Measurements from ENCODE around the gene USP16. TPM values are rescaled to one million over a fixed set of nuclear protein-coding genes. Genes with fewer than 3 reads are reported as not detected.
A peak's percentile ranks its signal among the peaks of the same experiment; 100 is the strongest.

Gene USP16
- total RNA-seq, 2 donors from 2014 or later, result 27.1 to 35.6 TPM

- H3K4me1 ChIP-seq (replicated peaks), result peaks cover 9% of the 10 kb centered on the region
- WGBS, result 86% methylated on average over 6 of the region's 6 CpGs
- no peaks in the 10 kb centered on the region for H3K9me3 ChIP-seq
- no peaks in the 10 kb centered on the region for H3K36me3 ChIP-seq
- intact Hi-C loops (cut with DNase I), result no loop called here
- DNase-seq (ENCODE audit: low spot score), result no peak
- H3K27ac ChIP-seq, result no peak overlapping the region
- no peak for TF ChIP-seq POLR2AphosphoS5 (IDR thresholded peaks at IDR 0.05)
- TF ChIP-seq POLR2A (IDR thresholded peaks at IDR 0.05), result no peak
- no peak for TF ChIP-seq CTCF (IDR thresholded peaks at IDR 0.05)
- H3K4me3 ChIP-seq, result peak overlapping the region in 1 of 2 donors; percentile 79
- no peaks in the 10 kb centered on the region for H3K27me3 ChIP-seq (replicated peaks; ENCODE audit: insufficient read depth)
Measured at GRCh38 chr21:29017639-29018237, 6.7 kb upstream of the USP16 start.

GRCh38 chr21:29018540-29018939, 5.9 kb upstream of the USP16 start:
- Histone ChIP-seq H3K4me1 (replicated peaks) (peaks cover 9% of the 10 kb centered on the region), H3K27ac (peak overlapping the region; percentile 65 to 72), H3K9me3 (no peaks in the 10 kb centered on the region), H3K27me3 (replicated peaks; ENCODE audit: insufficient read depth) (no peaks in the 10 kb centered on the region), H3K4me3 (peak overlapping the region; percentile 68 to 79), H3K36me3 (no peaks in the 10 kb centered on the region)
- 15% methylated on average over 12 of the region's 12 CpGs for WGBS
- TF ChIP-seq POLR2A (IDR thresholded peaks at IDR 0.05) (no peak), CTCF (IDR thresholded peaks at IDR 0.05) (no peak), POLR2AphosphoS5 (IDR thresholded peaks at IDR 0.05) (no peak)
- DNase-seq (ENCODE audit: low spot score), result no peak
- intact Hi-C loops (cut with DNase I), result no loop called here

GRCh38 chr21:29022166-29022565, 2.3 kb upstream of the USP16 start:
- 82% methylated on average over 4 of the region's 4 CpGs for WGBS
- intact Hi-C loops (cut with DNase I), result no loop called here
- Histone ChIP-seq H3K4me3 (no peak overlapping the region), H3K9me3 (no peaks in the 10 kb centered on the region), H3K4me1 (replicated peaks) (peaks cover 13% of the 10 kb centered on the region), H3K36me3 (no peaks in the 10 kb centered on the region), H3K27ac (no peak overlapping the region), H3K27me3 (replicated peaks; ENCODE audit: insufficient read depth) (no peaks in the 10 kb centered on the region)
- DNase-seq (ENCODE audit: low spot score), result no peak
- TF ChIP-seq POLR2AphosphoS5 (IDR thresholded peaks at IDR 0.05) (no peak), CTCF (IDR thresholded peaks at IDR 0.05) (no peak)

GRCh38 chr21:29025328-29025713, 853 bp downstream of the USP16 start:
- H3K27me3 ChIP-seq (replicated peaks; ENCODE audit: insufficient read depth), result no peaks in the 10 kb centered on the region
- peak overlapping the region; percentile 96 to 97 for H3K27ac ChIP-seq
- peaks cover 4% of the 10 kb centered on the region for H3K4me1 ChIP-seq (replicated peaks)
- no peak for DNase-seq (ENCODE audit: low spot score)
- H3K9me3 ChIP-seq, result no peaks in the 10 kb centered on the region
- TF ChIP-seq POLR2A (IDR thresholded peaks at IDR 0.05) (no peak), POLR2AphosphoS5 (IDR thresholded peaks at IDR 0.05) (no peak), CTCF (IDR thresholded peaks at IDR 0.05) (no peak)
- H3K4me3 ChIP-seq, result peak overlapping the region; percentile 64 to 66
- H3K36me3 ChIP-seq, result no peaks in the 10 kb centered on the region
- 3% methylated on average over 6 of the region's 6 CpGs for WGBS
- intact Hi-C loops (cut with DNase I), result loop anchor here (2.0 kb wide), 1 partner anchor 33 kb away; the partner anchor contains the start of gene LTN1

GRCh38 chr21:29029524-29029923, 5.1 kb downstream of the USP16 start:
- 96% methylated on average over 1 of the region's 1 CpG for WGBS
- Histone ChIP-seq H3K27ac (no peak overlapping the region), H3K4me1 (replicated peaks) (peaks cover 4% of the 10 kb centered on the region), H3K36me3 (peaks cover 0 to 3% of the 10 kb centered on the region in 2 donors), H3K9me3 (no peaks in the 10 kb centered on the region), H3K4me3 (no peak overlapping the region), H3K27me3 (replicated peaks; ENCODE audit: insufficient read depth) (no peaks in the 10 kb centered on the region)
- intact Hi-C loops (cut with DNase I), result no loop called here
- TF ChIP-seq POLR2A (IDR thresholded peaks at IDR 0.05) (no peak), CTCF (IDR thresholded peaks at IDR 0.05) (no peak), POLR2AphosphoS5 (IDR thresholded peaks at IDR 0.05) (no peak)
- no peak for DNase-seq (ENCODE audit: low spot score)

All from prostate gland (tissue), 2 donors.